H1 (cell line): ENCODE results near the gene MAP4K1. TPM values are rescaled to one million over a fixed set of nuclear protein-coding genes. Genes with fewer than 3 reads are reported as not detected.

Source experiments
- CTCF ChIA-PET: fragments of 300-600 bp; sonication (Branson Sonifier 250); formaldehyde crosslinking; loops from one replicate; lab custom pipeline; 2021; ENCODE audit not compliant: partially characterized antibody; lab: Charles Lee
- POLR2A ChIA-PET: fragments of 300-600 bp; sonication (Branson Sonifier 250); formaldehyde crosslinking; loops from one replicate; lab custom pipeline; 2021; ENCODE audit warnings: inconsistent platforms; ENCODE audit not compliant: partially characterized antibody; lab: Charles Lee
- DNase-seq, 2 experiments: peaks; one replicate each; pipeline versions ENCODE4 v3.0.0 to v3.0.0-alpha.2; 2010 to 2022; ENCODE audit warnings: low spot score in 2 of 2, low read depth in 1 of 2, mixed read lengths in 1 of 2
- FAIRE-seq: peaks from 2 replicates; lab custom pipeline; 2011; peaks lifted over from hg19 to GRCh38; lab: Jason Lieb, UNC
- H2AFZ ChIP-seq: 2 replicates; pipeline ENCODE4 v1.8.1; 2012; ENCODE audit warnings: low read length, inconsistent platforms
- H2AK5ac ChIP-seq: 2 replicates; pipeline ENCODE4 v1.6.1; 2013; ENCODE audit warnings: low read depth, low read length
- H2BK120ac ChIP-seq: replicated peaks from 2 replicates; pipeline ENCODE3; 2013; ENCODE audit warnings: low read depth, low read length, inconsistent platforms
- H2BK12ac ChIP-seq: 2 replicates; pipeline ENCODE4 v1.6.1; 2013; ENCODE audit warnings: low read depth, low read length
- H2BK15ac ChIP-seq: 2 replicates; pipeline ENCODE4 v1.6.1; 2013; ENCODE audit warnings: low read length
- H2BK20ac ChIP-seq: 2 replicates; pipeline ENCODE4 v1.6.1; 2013; ENCODE audit warnings: low read length
- H2BK5ac ChIP-seq: 2 replicates; pipeline ENCODE4 v1.6.1; 2013; ENCODE audit warnings: low read depth, low read length
- H3K14ac ChIP-seq: 2 replicates; pipeline ENCODE4 v1.6.1; 2013; ENCODE audit warnings: inconsistent platforms; ENCODE audit not compliant: insufficient read length
- H3K18ac ChIP-seq: 2 replicates; pipeline ENCODE4 v1.6.1; 2013; ENCODE audit warnings: low read length; ENCODE audit errors: extremely low read depth
- H3K23ac ChIP-seq: 2 replicates; pipeline ENCODE4 v1.6.1; 2013; ENCODE audit warnings: inconsistent platforms; ENCODE audit not compliant: insufficient read length
- H3K23me2 ChIP-seq: 2 replicates; pipeline ENCODE4 v1.6.1; 2013; ENCODE audit warnings: low read depth, low read length
- H3K27ac ChIP-seq: 2 replicates; pipeline ENCODE4 v1.6.1; 2011; ENCODE audit warnings: low read depth, low read length, inconsistent platforms
- H3K27me3 ChIP-seq, 4 experiments: replicated peaks in 1 of 4; 1 replicate in 1 of 4; 2 replicates in 3 of 4; pipeline versions ENCODE4 v1.6.1 to v1.8.1; 2011 to 2013; ENCODE audit warnings: low read length in 3 of 4, mild to moderate bottlenecking in 3 of 4, inconsistent platforms in 2 of 4, mixed read lengths in 2 of 4, moderate library complexity in 1 of 4; ENCODE audit not compliant: control insufficient read depth in 3 of 4, insufficient read depth in 3 of 4; ENCODE audit errors: extremely low read depth in 1 of 4
- H3K36me3 ChIP-seq, 4 experiments: 2 replicates each; pipeline versions ENCODE4 v1.6.1 to v1.8.1; 2011 to 2013; ENCODE audit warnings: mild to moderate bottlenecking in 4 of 4, low read length in 3 of 4, moderate library complexity in 2 of 4, control low read depth in 1 of 4, inconsistent platforms in 1 of 4; ENCODE audit not compliant: insufficient read depth in 4 of 4, control insufficient read depth in 2 of 4
- H3K4ac ChIP-seq: replicated peaks from 2 replicates; pipeline ENCODE3; 2013; ENCODE audit warnings: low read length, low read depth, mixed read lengths, inconsistent platforms; ENCODE audit not compliant: insufficient read length
- H3K4me1 ChIP-seq, 4 experiments: replicated peaks in 1 of 4; 1 replicate in 1 of 4; 2 replicates in 3 of 4; pipeline versions ENCODE4 v1.6.1 to v1.8.1; 2011 to 2013; ENCODE audit warnings: low read length in 3 of 4, inconsistent platforms in 2 of 4, mixed read lengths in 1 of 4; ENCODE audit not compliant: insufficient read depth in 4 of 4, control insufficient read depth in 3 of 4
- H3K4me2 ChIP-seq, 2 experiments: 2 replicates each; pipeline versions ENCODE4 v1.6.1 to v1.8.1; 2011 to 2013; ENCODE audit warnings: low read depth in 2 of 2, low read length in 2 of 2, control low read depth in 1 of 2, inconsistent platforms in 1 of 2, mild to moderate bottlenecking in 1 of 2; ENCODE audit not compliant: insufficient read depth in 1 of 2
- H3K4me3 ChIP-seq, 4 experiments: fragments of 200-600, 300-600 bp in 1 of 4; sonication (generic), shearing (Covaris generic), sonication (Bioruptor Twin) in 1 of 4; 2 replicates each; pipeline versions ENCODE4 v1.5.1 to v1.8.1; 2011 to 2016; ENCODE audit warnings: low read length in 4 of 4, low read depth in 3 of 4, control low read depth in 2 of 4, inconsistent platforms in 2 of 4, mild to moderate bottlenecking in 2 of 4, mixed read lengths in 1 of 4, moderate library complexity in 1 of 4; ENCODE audit not compliant: insufficient read depth in 2 of 4; ENCODE audit errors: extremely low read depth in 1 of 4
- H3K56ac ChIP-seq: replicated peaks from 2 replicates; pipeline ENCODE3; 2013; ENCODE audit warnings: low read depth, mild to moderate bottlenecking, mixed read lengths, low read length, inconsistent platforms; ENCODE audit not compliant: insufficient read length
- H3K79me1 ChIP-seq: 2 replicates; pipeline ENCODE4 v1.6.1; 2013; ENCODE audit warnings: low read depth, low read length, control low read depth
- H3K79me2 ChIP-seq, 2 experiments: 2 replicates each; pipeline versions ENCODE4 v1.6.1 to v1.8.1; 2012 to 2013; ENCODE audit warnings: low read length in 2 of 2, mild to moderate bottlenecking in 2 of 2, inconsistent platforms in 1 of 2; ENCODE audit not compliant: insufficient read depth in 2 of 2, control insufficient read depth in 1 of 2
- H3K9ac ChIP-seq, 4 experiments: replicated peaks in 1 of 4; 1 replicate in 1 of 4; 2 replicates in 3 of 4; pipeline versions ENCODE4 v1.6.1 to v1.8.1; 2011 to 2013; ENCODE audit warnings: low read depth in 3 of 4, low read length in 3 of 4, control low read depth in 2 of 4, mild to moderate bottlenecking in 2 of 4, moderate library complexity in 2 of 4, inconsistent platforms in 1 of 4; ENCODE audit errors: extremely low read depth in 1 of 4
- H3K9me3 ChIP-seq, 2 experiments: 2 replicates each; pipeline versions ENCODE4 v1.6.1 to v1.8.1; 2012 to 2013; ENCODE audit warnings: mild to moderate bottlenecking in 2 of 2, moderate library complexity in 2 of 2, control low read depth in 1 of 2, inconsistent platforms in 1 of 2, low read depth in 1 of 2, low read length in 1 of 2, mixed read lengths in 1 of 2; ENCODE audit not compliant: insufficient read depth in 2 of 2
- H4K20me1 ChIP-seq, 2 experiments: replicated peaks in 1 of 2; 2 replicates each; pipeline versions ENCODE3 to v1.8.1; 2011 to 2013; ENCODE audit warnings: inconsistent platforms in 2 of 2, low read length in 2 of 2, mild to moderate bottlenecking in 1 of 2; ENCODE audit not compliant: insufficient read depth in 2 of 2, control insufficient read depth in 1 of 2
- H4K5ac ChIP-seq: 2 replicates; pipeline ENCODE4 v1.6.1; 2013; ENCODE audit warnings: low read length, low read depth, mixed read lengths, inconsistent platforms; ENCODE audit not compliant: insufficient read length
- H4K8ac ChIP-seq: 2 replicates; pipeline ENCODE4 v1.8.0; 2013; ENCODE audit warnings: mild to moderate bottlenecking, moderate library complexity, low read length, inconsistent platforms; ENCODE audit not compliant: insufficient read depth; ENCODE audit errors: extremely low read depth
- H4K91ac ChIP-seq: replicated peaks from 2 replicates; pipeline ENCODE3; 2013; ENCODE audit warnings: low read length, mixed read lengths, inconsistent platforms; ENCODE audit not compliant: insufficient read length
- JUND ChIP-seq: IDR thresholded peaks from 2 replicates; pipeline ENCODE4 v1.6.1; 2011; ENCODE audit warnings: mild to moderate bottlenecking, improper control_type of control experiment, low read length
- POLR2A ChIP-seq, 2 experiments: IDR thresholded peaks; 1 replicate in 1 of 2; 2 replicates in 1 of 2; pipeline ENCODE4 v1.6.1; 2011; ENCODE audit warnings: low read depth in 2 of 2, low read length in 2 of 2, mild to moderate bottlenecking in 2 of 2; ENCODE audit errors: control extremely low read depth in 1 of 2
- POLR2AphosphoS5 ChIP-seq: IDR thresholded peaks from 2 replicates; pipeline ENCODE4 v1.6.1; 2011; ENCODE audit warnings: low read depth, low read length
- SIRT6 ChIP-seq: IDR thresholded peaks from one replicate; pipeline ENCODE4 v1.7.1; 2012; ENCODE audit warnings: low read length, inconsistent platforms
- SIX5 ChIP-seq: IDR thresholded peaks from 2 replicates; pipeline ENCODE4 v1.6.1; 2011; ENCODE audit warnings: mild to moderate bottlenecking, low read depth, low read length
- SP1 ChIP-seq: IDR thresholded peaks from 2 replicates; pipeline ENCODE4 v1.6.1; 2011; ENCODE audit warnings: low read depth, low read length
- TAF7 ChIP-seq: optimal IDR thresholded peaks from 2 replicates; pipeline ENCODE3; 2011; ENCODE audit warnings: low read depth, mild to moderate bottlenecking, inconsistent platforms, low read length, moderate library complexity, borderline replicate concordance
- ZNF274 ChIP-seq: IDR thresholded peaks from 2 replicates; pipeline ENCODE4 v1.7.0; 2012; ENCODE audit warnings: low read length, borderline replicate concordance; ENCODE audit errors: extremely low read depth
- WGBS, 2 experiments: shearing (Covaris generic) in 1 of 2; methylation state at CpG; one replicate each; pipeline versions ENCODE4 v1.1.6 to v1.1.7; 2013 to 2015; ENCODE audit warnings: low lambda C conversion rate in 2 of 2, mixed read lengths in 2 of 2, inconsistent platforms in 1 of 2, low coverage in 1 of 2, missing lambda C conversion rate in 1 of 2; ENCODE audit not compliant: insufficient replicate concordance in 2 of 2, insufficient coverage in 1 of 2, insufficient read length in 1 of 2; ENCODE audit errors: extremely low coverage in 1 of 2, missing lambda C conversion rate in 1 of 2; 5-methylcytosine and 5-hydroxymethylcytosine counted together
- polyA plus RNA-seq, 7 experiments: library from polyadenylated mRNA; depleted of rRNA in 3 of 7; stranded (reverse) in 5 of 7; unstranded in 2 of 7; fragments of >200 nt in 5 of 7; fragments of 200-250 nt in 2 of 7; gene quantifications; 1 replicate in 5 of 7; 2 replicates in 1 of 7; 4 replicates in 1 of 7; pipeline versions ENCODE4 v1.2.1 to v1.2.3, GENCODE V29; 2011 to 2013; ENCODE audit warnings: missing spikeins in 2 of 7, mixed read lengths in 2 of 7
- total RNA-seq: library from RNA; stranded (reverse); fragmentation: NEBNext Ultra II Directional; extraction: Animal tissue kit (Norgen Biotek cat#: 25700); gene quantifications from 2 replicates; pipeline ENCODE4 v1.2.1, GENCODE V29; 2021
- TF ChIP-seq, protein P1 (sequence below): IDR thresholded peaks from 2 replicates; pipeline ENCODE4 v1.6.1; 2011; ENCODE audit warnings: low read depth, mild to moderate bottlenecking, low read length; ENCODE audit not compliant: insufficient read depth
- TF ChIP-seq, protein P2 (sequence below): IDR thresholded peaks from 2 replicates; pipeline ENCODE4 v1.6.1; 2012; ENCODE audit warnings: inconsistent platforms

MAP4K1 gene
- total and polyA plus RNA-seq, 2 of the 8 experiments (the other 6 are each of a cell fraction or from before 2014, with no cell fraction given) = 9.0 to 10.4 TPM

DNA sequence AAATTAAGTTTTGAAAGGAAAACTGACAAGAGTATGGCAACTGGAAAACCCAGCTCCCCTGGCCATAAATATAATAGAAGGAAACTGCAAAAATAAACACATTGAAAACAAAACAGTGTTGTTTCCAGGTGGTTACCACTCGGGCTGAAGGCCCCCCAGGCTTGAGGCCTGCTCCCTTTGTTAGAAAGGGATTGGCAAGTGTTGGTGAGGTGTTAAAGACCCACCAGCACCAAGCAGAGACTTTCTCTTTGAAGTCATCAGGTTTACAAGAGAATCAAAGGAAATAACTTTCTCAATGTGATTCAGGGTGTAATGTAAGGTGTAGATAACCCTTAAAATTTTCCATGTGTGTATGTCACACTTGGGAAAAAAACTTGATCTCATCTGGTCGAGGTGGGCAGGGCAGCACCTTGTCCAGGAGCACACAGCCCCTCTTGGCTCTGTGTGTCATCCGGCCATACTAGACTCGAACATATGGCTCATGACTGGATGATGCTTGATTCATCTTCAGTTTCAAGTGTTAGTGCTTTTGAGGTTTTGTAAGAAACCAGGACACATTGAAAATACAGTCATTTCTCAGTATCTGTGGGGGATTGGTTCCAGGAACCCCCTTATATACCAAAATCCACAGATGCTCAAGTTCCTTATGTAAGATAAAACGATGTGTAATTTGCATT lies 37.5 kb upstream of the MAP4K1 start:
- Histone ChIP-seq H3K18ac (no peak overlapping the region), H2BK15ac (no peak overlapping the region), H4K8ac (no peak overlapping the region), H3K9me3 (no peaks in the 10 kb centered on the region), H3K27me3 (no peaks in the 10 kb centered on the region)
- DNase-seq = no peak
- POLR2A ChIA-PET = interaction anchor here (17.9 to 21.5 kb wide), 2 partner anchors 9 to 30 kb away, joined by 374 to 495 read pairs; no protein-coding TSS in a partner anchor
- TF ChIP-seq, protein P1, sequence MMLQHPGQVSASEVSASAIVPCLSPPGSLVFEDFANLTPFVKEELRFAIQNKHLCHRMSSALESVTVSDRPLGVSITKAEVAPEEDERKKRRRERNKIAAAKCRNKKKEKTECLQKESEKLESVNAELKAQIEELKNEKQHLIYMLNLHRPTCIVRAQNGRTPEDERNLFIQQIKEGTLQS = no peak
- TF ChIP-seq ZNF274 = no peak
- peak in 1 of 2 experiments; percentile 43; a peak in 1 of 3 replicates for TF ChIP-seq POLR2A (IDR thresholded peaks at IDR 0.05; ENCODE audit: control extremely low read depth in 1 of 2, low read depth in 2 of 2, low read length in 2 of 2)
- TF ChIP-seq SIX5 = no peak
- TF ChIP-seq JUND = no peak
- TF ChIP-seq TAF7 = no peak
- TF ChIP-seq, protein P2, sequence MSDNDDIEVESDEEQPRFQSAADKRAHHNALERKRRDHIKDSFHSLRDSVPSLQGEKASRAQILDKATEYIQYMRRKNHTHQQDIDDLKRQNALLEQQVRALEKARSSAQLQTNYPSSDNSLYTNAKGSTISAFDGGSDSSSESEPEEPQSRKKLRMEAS = no peak
- TF ChIP-seq SIRT6 = no peak
- TF ChIP-seq POLR2AphosphoS5 = 0 out of 2 replicates have a peak, but pooled peaks have one; percentile 30
- no peak for TF ChIP-seq SP1
- TF ChIP-seq, all 59 proteins: peak for 2
- H4K20me1 ChIP-seq = peaks cover 21 to 43% of the 10 kb centered on the region in 2 experiments
- no peak overlapping the region for H4K91ac ChIP-seq
- H2BK12ac ChIP-seq = no peak overlapping the region
- H3K4ac ChIP-seq = no peak overlapping the region
- CTCF ChIA-PET = no interaction called here
- peaks cover 16% of the 10 kb centered on the region for H3K79me1 ChIP-seq
- no peak overlapping the region for H2BK5ac ChIP-seq
- H3K4me2 ChIP-seq = peak overlapping the region in 1 of 2 experiments; percentile 62; a peak in 2 of 4 replicates
- H3K36me3 ChIP-seq = peaks cover 0 to 4% (median 0%) of the 10 kb centered on the region in 4 experiments; a peak in 1 of 8 replicates
- H3K27ac ChIP-seq = no peak overlapping the region
- H2BK20ac ChIP-seq = no peak overlapping the region
- no peak overlapping the region for H2AK5ac ChIP-seq
- no peak for FAIRE-seq
- no peaks in the 10 kb centered on the region; the same call in 1 of the 2 replicates for H3K23me2 ChIP-seq
- no peak overlapping the region for H4K5ac ChIP-seq
- no peak overlapping the region for H3K23ac ChIP-seq
- no peak overlapping the region for H3K56ac ChIP-seq
- no peak overlapping the region for H3K14ac ChIP-seq
- no peak overlapping the region for H2BK120ac ChIP-seq
- peaks cover 12 to 29% (median 25%) of the 10 kb centered on the region in 4 experiments for H3K4me1 ChIP-seq
- no peak overlapping the region for H2AFZ ChIP-seq
- peaks cover 39 to 100% of the 10 kb centered on the region in 2 experiments for H3K79me2 ChIP-seq
- H3K4me3 ChIP-seq = peak overlapping the region in 1 of 4 experiments; percentile 22; a peak in 1 of 8 replicates
- H3K9ac ChIP-seq = no peak overlapping the region
- 74% methylated on average over 5 of the region's 5 CpGs; no CpG with 5 or more reads in 1 of the 2 experiments for WGBS, 2 experiments
